SU-DHL-6 (cell line): Measurements from ENCODE around the gene DUSP16.

ENCODE experiments used
- CTCF ChIP-seq: fragments of 200-600 bp; sonication (generic); IDR thresholded peaks from one replicate; pipeline ENCODE4 v1.5.1; 2017; ENCODE audit warnings: antibody characterized with exemption, mild to moderate bottlenecking, low read length, moderate library complexity; ENCODE audit not compliant: insufficient read depth, poor library complexity, severe bottlenecking
- EZH2phosphoT487 ChIP-seq: fragments of 200-600 bp; sonication (generic), shearing (Covaris generic); conservative IDR thresholded peaks from 2 replicates; pipeline ENCODE4 v1.6.1; 2018; ENCODE audit warnings: mild to moderate bottlenecking, antibody characterized with exemption, low read length, moderate library complexity, mixed read lengths

GRCh38 chr12:12445882-12446181, 116.8 kb downstream of the DUSP16 start:
- TF ChIP-seq CTCF (no peak), EZH2phosphoT487 (no peak)
